HG02610 (cell line): ENCODE measurements around the gene NDRG3.

Source experiments
- ATAC-seq: cut with Tn5 transposase; IDR thresholded peaks from one replicate; pipeline ENCODE4 v1.9.1; 2021; ENCODE audit warnings: mild to moderate bottlenecking, moderate library complexity; ENCODE audit not compliant: unreplicated experiment

NDRG3 gene

DNA sequence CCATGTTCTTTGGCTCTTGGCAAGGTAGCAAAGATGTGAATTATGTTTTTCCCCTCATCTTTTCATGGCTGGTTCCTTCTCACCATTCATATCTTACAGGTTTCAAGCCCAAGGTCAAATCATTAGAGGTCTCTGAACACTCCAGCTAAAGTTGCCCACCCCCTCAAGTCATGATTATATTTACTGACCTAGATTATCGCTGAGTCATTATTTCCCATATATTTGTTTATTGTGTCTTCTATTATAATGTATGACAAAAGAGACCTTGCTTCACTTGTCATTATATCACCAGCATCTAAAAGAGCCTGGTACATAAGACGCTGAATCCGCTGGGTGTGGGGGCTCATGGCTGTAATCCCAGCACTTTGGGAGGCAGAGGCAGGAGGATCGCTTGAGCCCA lies 15.2 kb upstream of the NDRG3 start:
- no peak for ATAC-seq

DNA sequence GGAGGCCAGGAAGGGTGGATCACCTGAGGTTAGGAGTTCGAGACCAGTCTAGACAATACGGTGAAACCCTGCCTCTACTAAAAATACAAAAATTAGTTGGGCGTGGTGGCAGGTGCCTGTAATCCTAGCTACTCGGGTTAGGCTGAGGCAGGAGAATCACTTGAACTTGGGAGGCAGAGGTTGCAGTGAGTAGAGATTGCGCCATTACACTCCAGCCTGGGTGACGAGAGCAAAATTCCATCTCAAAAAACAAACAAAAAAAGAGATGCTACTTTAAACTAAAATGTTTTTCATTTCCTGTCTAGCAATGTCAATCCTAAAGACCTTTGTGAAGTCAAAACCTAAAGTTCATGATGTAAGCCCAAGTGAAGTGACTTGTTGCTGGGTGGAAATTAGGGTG lies 14.8 kb upstream of the NDRG3 start:
- no peak for ATAC-seq

DNA sequence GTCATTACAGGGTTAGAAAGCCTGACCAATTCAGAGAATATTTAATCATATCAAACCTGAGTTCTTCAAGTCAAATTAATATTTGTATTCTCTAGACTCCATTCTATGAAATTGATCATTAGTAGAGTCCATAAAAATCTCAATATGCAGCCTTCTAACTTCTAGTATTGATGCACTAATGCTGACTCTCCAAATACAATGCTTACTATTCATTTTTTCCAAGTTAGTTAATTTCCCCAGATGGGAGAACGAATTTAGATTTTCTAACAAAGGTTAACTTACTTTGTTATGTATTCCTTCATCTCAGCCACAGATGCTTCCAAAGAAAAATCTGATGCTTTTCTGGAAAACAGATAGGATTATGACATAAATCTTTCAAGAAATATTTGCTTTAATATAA lies 12.4 kb upstream of the NDRG3 start:
- ATAC-seq, result no peak

DNA sequence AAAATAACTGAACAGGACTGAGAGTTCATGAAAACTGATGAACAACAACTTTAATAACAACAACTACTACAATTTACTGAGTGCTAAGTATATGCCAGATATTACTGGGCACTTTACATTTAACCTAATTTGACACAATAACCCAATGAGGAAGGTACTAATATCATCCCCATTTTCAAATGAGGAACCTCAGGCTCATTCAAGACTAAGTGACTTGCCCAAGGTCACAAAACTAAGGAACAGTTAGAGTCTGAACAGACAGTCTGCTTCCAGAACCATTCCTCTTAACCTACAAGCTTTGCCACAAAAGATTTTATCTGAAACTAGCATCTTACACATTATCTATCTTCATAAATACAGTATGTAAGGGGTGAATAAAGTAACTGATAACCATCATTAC lies 10.6 kb upstream of the NDRG3 start:
- ATAC-seq, result no peak

DNA sequence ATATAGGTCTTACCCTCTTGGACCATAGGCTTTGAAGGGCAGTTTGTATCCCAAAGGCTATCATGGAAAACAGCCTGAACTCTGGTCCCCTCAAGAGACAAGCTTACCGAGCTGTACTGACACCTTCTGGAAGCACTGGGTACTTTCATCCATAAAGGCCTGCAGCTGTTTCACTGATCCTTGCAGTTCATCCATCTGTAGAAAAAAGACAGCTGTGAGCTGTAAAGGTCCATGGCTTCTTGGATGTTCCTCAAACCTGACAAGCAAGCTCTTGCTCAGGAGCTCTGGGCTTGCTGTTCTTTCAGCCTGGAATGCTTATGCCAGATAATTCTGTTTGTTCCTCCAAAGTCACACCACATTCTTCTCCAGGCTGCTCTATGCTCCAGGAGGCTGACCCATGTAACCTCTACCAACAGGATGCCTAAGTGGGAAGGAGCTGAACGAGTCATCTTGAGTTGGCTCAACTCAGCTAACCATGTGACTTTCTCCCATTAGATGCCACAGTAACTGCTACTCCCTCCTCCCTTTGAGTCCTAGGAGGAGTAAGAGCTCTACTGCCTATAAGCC lies 8.8 kb upstream of the NDRG3 start:
- ATAC-seq, result no peak

- no peak for ATAC-seq
These were observed 6.7 kb upstream of the NDRG3 start for GRCh38 chr20:36752582-36752981.

DNA sequence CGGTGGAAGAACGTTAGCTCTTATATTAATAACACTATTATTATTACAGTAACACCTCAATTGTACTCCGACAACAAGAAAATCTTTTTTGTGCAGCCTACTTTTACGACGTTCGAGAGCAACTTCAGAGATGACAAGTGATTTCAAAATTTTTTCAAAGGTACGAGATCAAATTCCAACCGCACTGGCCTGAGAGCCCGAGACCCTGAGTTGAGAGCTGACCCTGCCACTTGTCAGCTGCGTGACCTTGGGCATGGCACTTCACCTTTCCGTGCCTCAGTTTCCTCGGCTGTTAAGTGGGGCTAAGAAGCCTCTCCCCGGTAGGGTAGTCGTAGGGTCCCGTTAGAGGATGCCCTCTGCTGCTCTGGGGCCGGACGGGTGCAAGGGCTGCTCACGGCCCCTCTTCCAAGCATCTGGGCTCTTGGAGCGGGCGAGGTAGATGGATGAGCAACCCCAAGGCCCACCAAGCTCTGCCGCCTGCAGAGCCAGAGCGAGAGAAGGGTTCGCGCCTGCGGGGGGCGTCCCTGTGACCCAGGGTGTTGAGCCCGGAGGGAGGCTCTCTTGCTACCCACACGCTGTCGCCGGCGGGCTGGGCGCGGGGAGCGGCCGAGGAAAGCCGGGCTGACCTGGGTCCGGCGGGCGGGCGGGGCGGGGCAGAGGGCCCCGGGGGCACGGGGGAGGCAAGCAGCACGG lies 510 bp downstream of the NDRG3 start:
- peak; percentile 36 for ATAC-seq

DNA sequence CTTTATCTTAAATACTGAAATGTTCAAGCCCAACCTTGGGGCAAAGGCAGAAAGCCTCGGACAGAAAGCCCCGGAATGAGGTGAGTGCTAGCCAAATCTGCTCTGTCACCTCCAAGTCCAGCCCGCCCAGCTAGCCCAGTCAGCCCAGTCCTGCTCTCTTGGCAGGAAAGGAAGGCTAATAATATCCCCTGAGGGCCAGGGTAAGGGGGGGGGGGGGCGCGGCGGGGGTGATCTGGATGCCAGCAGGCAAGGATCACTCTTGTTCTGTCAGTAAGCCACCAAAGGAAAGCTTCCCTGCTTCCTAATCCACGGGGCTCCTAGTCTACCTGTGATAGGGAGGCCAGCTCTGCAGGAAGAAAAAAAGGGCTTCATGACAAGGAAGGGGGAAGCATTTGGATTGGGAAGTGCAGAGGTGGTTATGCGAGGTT lies 1.1 kb downstream of the NDRG3 start:
- ATAC-seq, result no peak

DNA sequence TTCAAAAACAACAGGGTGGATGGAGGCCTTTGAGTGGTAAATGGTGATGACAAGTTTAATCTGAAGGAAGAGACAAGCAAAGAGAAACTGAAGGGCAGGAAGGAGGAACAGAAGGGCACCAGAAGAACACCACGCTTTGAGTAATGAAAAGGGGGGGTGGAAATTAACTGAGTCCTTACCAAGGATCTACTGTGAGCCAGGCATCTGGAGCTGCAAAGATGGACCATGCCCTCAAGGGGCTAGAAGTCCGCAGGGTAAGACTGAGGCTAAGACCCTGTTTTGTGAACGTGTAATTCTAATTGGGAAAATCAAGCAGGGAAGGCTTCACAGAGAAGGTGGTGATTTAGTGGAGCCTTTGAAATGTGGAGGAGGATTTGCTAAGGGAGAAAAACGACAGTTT lies 1.6 kb downstream of the NDRG3 start:
- ATAC-seq, result no peak

GRCh38 chr20:36742558-36742957 lies 3.3 kb downstream of the NDRG3 start:
- ATAC-seq, result no peak

DNA sequence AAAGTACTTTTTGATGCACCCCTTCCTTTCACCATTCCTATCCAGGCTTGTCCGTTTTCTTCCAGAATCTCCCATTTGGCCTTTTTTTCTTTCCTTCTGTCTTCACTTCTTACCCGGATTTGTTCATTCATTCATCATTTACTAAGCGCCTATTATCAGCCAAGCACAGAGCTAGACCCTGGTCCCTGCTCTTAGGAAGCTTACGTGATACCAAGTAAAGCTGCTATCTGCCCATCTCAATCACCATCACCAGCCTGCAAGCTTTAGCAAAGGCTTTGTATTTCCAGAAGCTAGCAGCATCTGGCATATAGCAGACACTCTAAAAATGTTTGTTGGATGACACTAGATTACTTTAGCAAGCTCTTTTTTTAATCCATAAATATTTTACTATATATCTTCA lies 4.8 kb downstream of the NDRG3 start:
- no peak for ATAC-seq

DNA sequence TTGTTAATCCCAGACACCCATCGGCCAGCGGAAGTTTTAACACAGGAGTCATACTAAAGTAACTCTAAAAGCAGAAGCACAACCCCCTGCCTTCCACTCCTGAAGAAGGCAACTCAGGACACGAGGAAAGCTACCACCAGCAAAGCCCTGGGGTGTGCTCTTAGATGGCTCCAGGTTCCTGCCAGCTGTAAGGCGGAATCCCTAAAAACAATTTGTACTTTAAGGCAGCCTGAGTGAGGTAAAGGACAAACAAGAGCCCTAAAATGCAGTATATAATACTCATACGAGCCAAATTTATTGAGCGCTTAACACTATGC lies 8.7 kb downstream of the NDRG3 start:
- ATAC-seq, result no peak

DNA sequence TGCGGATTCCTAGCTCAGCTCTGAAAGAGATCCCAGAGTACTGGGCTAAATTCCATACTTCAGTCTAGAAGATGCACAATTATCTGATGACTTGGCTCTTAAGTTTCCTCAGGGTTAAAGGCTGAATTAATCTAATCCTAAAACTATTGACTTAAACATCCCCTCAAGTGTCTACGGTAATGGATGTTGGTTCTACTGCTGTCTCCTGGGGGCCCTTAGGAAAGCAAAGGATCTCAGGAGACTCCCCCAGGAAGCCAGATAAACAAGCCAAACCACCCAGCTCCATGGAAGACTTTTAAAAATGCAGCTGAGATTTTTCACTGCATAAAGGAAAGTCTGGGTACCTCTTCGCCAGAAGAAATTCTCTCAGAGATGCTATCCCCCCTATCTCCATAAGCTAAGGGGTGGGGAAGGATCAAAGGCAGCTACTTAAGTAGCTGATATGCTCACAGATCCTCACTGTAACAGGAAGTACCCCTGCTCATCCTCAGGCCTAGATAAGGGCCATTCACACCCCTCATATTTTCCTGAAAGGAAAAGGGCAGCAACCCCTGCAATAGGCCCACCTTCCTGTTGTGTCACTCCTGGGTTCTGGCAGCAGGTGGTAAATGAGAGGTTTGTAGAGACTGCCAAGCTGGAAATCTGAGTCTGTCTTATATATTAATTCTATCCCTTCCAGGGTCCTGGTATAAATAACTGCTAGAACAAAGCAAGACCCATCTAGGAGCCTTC lies 9.3 kb downstream of the NDRG3 start:
- ATAC-seq, result no peak

DNA sequence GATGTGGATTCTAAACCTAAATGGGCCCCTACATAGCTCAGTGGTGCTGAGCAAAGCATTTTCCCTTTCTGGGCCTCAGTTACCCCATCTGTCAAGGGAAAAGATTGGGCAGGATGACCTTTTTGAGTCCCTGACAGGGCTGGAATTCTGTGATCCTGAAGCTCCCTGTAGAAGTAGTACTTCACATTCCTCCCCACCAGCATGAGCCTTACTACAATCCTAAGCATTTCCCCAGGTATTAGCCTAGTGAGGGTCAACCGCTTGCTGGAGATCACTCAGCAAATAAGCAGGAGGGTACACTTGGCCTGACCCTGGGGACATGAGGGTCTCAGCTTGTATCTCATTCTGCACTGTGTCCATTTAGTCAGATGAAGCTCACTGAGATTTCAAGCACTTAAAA lies 13.4 kb downstream of the NDRG3 start:
- no peak for ATAC-seq

DNA sequence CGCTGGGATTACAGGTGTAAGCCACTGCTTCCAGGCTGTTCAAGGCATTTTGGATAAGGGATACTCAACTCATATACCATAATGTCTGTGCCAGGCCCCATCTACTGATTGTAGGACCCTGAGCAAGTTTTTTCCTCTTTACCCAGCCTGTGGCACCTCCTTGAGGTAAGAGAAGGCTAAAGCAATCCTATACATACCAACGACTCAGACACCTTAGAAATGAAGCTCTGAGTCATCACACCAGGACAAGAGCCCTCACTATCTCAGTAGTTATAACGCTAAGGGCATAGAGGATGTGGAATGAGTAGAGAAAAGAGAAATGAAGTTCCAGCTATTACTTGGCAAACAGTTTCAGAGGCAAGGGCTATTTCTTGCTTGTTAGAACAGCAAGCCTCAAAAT lies 16.9 kb downstream of the NDRG3 start:
- ATAC-seq, result peak; percentile 46

- no peak for ATAC-seq
These were observed 19.7 kb downstream of the NDRG3 start for GRCh38 chr20:36726168-36726567.

DNA sequence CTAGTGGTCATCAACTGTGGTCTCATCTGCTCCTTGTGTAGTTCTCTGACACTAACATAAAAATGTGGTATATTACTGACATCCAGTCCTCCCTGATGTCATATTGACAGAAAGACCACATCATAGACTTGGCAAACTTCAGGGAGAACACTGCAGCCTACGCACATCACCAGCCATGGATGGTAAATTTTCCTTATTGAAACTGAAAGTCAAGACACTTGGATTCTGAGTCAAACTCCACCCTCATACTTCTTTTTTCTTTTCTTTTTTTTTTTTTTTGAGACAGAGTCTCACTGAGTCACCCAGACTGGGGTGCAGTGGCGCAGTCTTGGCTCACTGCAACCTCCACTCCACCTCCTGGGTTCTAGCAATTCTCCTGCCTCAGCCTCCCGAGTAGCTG lies 25.4 kb downstream of the NDRG3 start:
- no peak for ATAC-seq

DNA sequence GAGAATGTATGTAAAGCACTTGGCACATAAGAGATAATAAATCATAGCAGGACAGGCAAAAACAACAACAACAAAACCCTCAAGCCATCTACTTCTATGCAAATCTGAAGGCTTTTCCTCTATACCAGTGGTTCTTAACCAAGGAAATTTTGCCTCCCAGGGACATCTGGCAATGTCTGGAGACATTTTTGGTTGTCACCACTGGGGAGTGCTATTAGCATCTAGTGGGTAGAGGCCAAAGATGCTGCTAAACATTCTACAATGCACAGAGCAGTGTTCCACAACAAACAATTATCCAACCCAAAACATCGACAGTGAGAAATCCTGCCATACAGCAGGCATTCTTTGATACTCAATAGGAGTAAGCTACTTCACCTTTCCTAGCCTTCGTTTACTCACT lies 28.2 kb downstream of the NDRG3 start:
- no peak for ATAC-seq

DNA sequence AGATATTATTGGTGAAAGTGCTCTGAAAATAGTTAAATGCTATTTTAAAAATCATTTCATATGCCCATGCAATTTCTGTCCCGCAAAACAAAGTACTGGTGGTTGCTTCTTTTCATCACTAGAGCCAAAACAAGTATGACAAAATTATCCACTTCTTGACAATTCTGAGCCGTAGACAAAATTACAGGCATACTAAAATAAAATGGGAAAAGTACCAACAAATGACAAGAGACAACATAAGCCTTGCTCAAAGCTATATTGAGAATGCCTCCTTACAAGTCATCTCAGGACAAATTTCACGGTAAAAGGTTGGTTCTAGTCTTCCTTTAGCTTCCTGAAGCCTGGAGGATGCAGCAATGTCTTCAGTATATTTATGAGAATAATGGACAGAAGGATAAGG lies 28.9 kb downstream of the NDRG3 start:
- ATAC-seq, result no peak

DNA sequence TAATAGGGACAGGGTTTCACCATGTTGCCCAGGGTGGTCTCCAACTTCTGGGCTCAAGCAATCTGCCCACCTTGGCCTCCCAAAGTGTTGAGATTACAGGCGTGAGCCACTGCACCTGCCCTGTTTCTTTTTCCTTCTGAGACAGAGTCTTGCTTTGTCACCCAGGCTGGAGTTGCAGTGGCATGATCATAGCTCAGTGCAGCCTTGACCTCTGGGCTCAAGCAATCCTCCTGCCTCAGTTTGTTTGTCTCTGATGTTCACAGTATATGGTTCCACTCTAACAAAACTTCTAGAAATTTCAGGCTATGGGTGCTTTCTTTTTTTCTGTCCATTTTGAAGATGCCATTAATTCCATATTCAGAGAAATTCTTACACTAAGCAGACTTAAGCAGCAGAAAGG lies 33.1 kb downstream of the NDRG3 start:
- ATAC-seq, result no peak

DNA sequence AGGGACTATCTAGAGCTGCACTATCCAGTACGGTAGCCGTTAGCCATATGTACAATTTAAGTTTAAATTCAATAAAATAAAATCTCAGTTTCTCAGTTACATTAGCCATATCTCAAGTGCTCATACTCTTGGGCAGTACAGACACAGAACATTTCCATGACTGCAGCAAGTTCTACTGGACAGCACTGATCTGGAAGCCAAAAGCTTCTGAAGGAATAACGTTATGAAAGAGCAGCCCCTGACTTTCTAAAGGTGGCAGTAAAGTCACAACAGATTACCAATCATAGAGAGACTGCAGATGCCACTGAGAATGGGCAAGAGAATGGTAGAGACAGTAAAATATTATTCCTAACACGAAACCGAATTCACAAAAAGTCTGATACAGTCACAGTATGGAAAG lies 36.8 kb downstream of the NDRG3 start:
- ATAC-seq, result no peak

DNA sequence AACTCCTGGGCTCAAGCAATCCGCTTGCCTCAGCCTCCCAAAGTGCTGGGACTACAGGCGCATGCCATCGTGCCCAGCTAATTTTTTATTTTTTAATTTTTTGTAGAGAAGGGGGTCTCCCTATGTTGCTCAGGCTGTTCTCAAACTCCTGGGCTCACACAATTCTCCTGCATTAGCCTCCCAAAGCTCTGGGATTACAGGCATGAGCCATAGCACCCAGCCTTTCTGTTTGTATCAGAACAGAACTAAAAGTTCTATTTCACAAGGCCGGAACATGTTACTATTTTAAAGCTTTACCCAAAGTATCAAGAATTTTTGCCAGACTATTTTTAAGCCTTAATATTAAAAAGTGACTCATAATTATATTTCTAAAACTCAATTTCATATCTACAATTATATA lies 42.4 kb downstream of the NDRG3 start:
- ATAC-seq, result no peak

DNA sequence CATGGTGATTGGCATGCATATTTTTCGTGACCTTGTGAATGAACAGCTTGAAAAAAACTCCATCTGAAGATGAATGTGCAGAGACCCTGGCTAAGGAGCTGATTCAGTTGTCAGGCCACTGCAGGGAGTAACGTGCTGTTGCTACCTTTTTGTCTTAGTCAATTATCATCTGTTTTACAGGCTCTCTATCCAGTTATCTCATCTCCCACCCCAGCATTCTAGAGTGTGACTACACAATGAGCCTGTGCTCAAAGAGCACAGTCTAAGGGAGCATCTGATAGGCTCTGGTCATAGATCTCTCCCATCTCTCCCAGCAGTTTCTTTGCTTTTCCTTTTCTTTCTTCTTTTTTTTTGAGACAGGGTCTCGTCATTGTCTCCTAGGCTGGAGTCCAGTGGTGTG lies 45.5 kb downstream of the NDRG3 start:
- ATAC-seq, result no peak
